H1 (cell line): ENCODE results near the gene YIF1B. TPM values are rescaled to one million over a fixed set of nuclear protein-coding genes. Genes with fewer than 3 reads are reported as not detected.

Experiments used
- CTCF ChIA-PET: fragments of 300-600 bp; sonication (Branson Sonifier 250); formaldehyde crosslinking; loops from one replicate; lab custom pipeline; 2021; ENCODE audit not compliant: partially characterized antibody; lab: Charles Lee
- POLR2A ChIA-PET: fragments of 300-600 bp; sonication (Branson Sonifier 250); formaldehyde crosslinking; loops from one replicate; lab custom pipeline; 2021; ENCODE audit warnings: inconsistent platforms; ENCODE audit not compliant: partially characterized antibody; lab: Charles Lee
- DNase-seq, 2 experiments: peaks; one replicate each; pipeline versions ENCODE4 v3.0.0 to v3.0.0-alpha.2; 2010 to 2022; ENCODE audit warnings: low spot score in 2 of 2, low read depth in 1 of 2, mixed read lengths in 1 of 2
- FAIRE-seq: peaks from 2 replicates; lab custom pipeline; 2011; peaks lifted over from hg19 to GRCh38; lab: Jason Lieb, UNC
- H2AFZ ChIP-seq: 2 replicates; pipeline ENCODE4 v1.8.1; 2012; ENCODE audit warnings: low read length, inconsistent platforms
- H2AK5ac ChIP-seq: 2 replicates; pipeline ENCODE4 v1.6.1; 2013; ENCODE audit warnings: low read depth, low read length
- H2BK120ac ChIP-seq: replicated peaks from 2 replicates; pipeline ENCODE3; 2013; ENCODE audit warnings: low read depth, low read length, inconsistent platforms
- H2BK12ac ChIP-seq: 2 replicates; pipeline ENCODE4 v1.6.1; 2013; ENCODE audit warnings: low read depth, low read length
- H2BK15ac ChIP-seq: 2 replicates; pipeline ENCODE4 v1.6.1; 2013; ENCODE audit warnings: low read length
- H2BK20ac ChIP-seq: 2 replicates; pipeline ENCODE4 v1.6.1; 2013; ENCODE audit warnings: low read length
- H2BK5ac ChIP-seq: 2 replicates; pipeline ENCODE4 v1.6.1; 2013; ENCODE audit warnings: low read depth, low read length
- H3K14ac ChIP-seq: 2 replicates; pipeline ENCODE4 v1.6.1; 2013; ENCODE audit warnings: inconsistent platforms; ENCODE audit not compliant: insufficient read length
- H3K18ac ChIP-seq: 2 replicates; pipeline ENCODE4 v1.6.1; 2013; ENCODE audit warnings: low read length; ENCODE audit errors: extremely low read depth
- H3K23ac ChIP-seq: 2 replicates; pipeline ENCODE4 v1.6.1; 2013; ENCODE audit warnings: inconsistent platforms; ENCODE audit not compliant: insufficient read length
- H3K23me2 ChIP-seq: 2 replicates; pipeline ENCODE4 v1.6.1; 2013; ENCODE audit warnings: low read depth, low read length
- H3K27ac ChIP-seq: 2 replicates; pipeline ENCODE4 v1.6.1; 2011; ENCODE audit warnings: low read depth, low read length, inconsistent platforms
- H3K27me3 ChIP-seq, 4 experiments: replicated peaks in 1 of 4; 1 replicate in 1 of 4; 2 replicates in 3 of 4; pipeline versions ENCODE4 v1.6.1 to v1.8.1; 2011 to 2013; ENCODE audit warnings: low read length in 3 of 4, mild to moderate bottlenecking in 3 of 4, inconsistent platforms in 2 of 4, mixed read lengths in 2 of 4, moderate library complexity in 1 of 4; ENCODE audit not compliant: control insufficient read depth in 3 of 4, insufficient read depth in 3 of 4; ENCODE audit errors: extremely low read depth in 1 of 4
- H3K36me3 ChIP-seq, 4 experiments: 2 replicates each; pipeline versions ENCODE4 v1.6.1 to v1.8.1; 2011 to 2013; ENCODE audit warnings: mild to moderate bottlenecking in 4 of 4, low read length in 3 of 4, moderate library complexity in 2 of 4, control low read depth in 1 of 4, inconsistent platforms in 1 of 4; ENCODE audit not compliant: insufficient read depth in 4 of 4, control insufficient read depth in 2 of 4
- H3K4ac ChIP-seq: replicated peaks from 2 replicates; pipeline ENCODE3; 2013; ENCODE audit warnings: low read length, low read depth, mixed read lengths, inconsistent platforms; ENCODE audit not compliant: insufficient read length
- H3K4me1 ChIP-seq, 4 experiments: replicated peaks in 1 of 4; 1 replicate in 1 of 4; 2 replicates in 3 of 4; pipeline versions ENCODE4 v1.6.1 to v1.8.1; 2011 to 2013; ENCODE audit warnings: low read length in 3 of 4, inconsistent platforms in 2 of 4, mixed read lengths in 1 of 4; ENCODE audit not compliant: insufficient read depth in 4 of 4, control insufficient read depth in 3 of 4
- H3K4me2 ChIP-seq, 2 experiments: 2 replicates each; pipeline versions ENCODE4 v1.6.1 to v1.8.1; 2011 to 2013; ENCODE audit warnings: low read depth in 2 of 2, low read length in 2 of 2, control low read depth in 1 of 2, inconsistent platforms in 1 of 2, mild to moderate bottlenecking in 1 of 2; ENCODE audit not compliant: insufficient read depth in 1 of 2
- H3K4me3 ChIP-seq, 4 experiments: fragments of 200-600, 300-600 bp in 1 of 4; sonication (generic), shearing (Covaris generic), sonication (Bioruptor Twin) in 1 of 4; 2 replicates each; pipeline versions ENCODE4 v1.5.1 to v1.8.1; 2011 to 2016; ENCODE audit warnings: low read length in 4 of 4, low read depth in 3 of 4, control low read depth in 2 of 4, inconsistent platforms in 2 of 4, mild to moderate bottlenecking in 2 of 4, mixed read lengths in 1 of 4, moderate library complexity in 1 of 4; ENCODE audit not compliant: insufficient read depth in 2 of 4; ENCODE audit errors: extremely low read depth in 1 of 4
- H3K56ac ChIP-seq: replicated peaks from 2 replicates; pipeline ENCODE3; 2013; ENCODE audit warnings: low read depth, mild to moderate bottlenecking, mixed read lengths, low read length, inconsistent platforms; ENCODE audit not compliant: insufficient read length
- H3K79me1 ChIP-seq: 2 replicates; pipeline ENCODE4 v1.6.1; 2013; ENCODE audit warnings: low read depth, low read length, control low read depth
- H3K79me2 ChIP-seq, 2 experiments: 2 replicates each; pipeline versions ENCODE4 v1.6.1 to v1.8.1; 2012 to 2013; ENCODE audit warnings: low read length in 2 of 2, mild to moderate bottlenecking in 2 of 2, inconsistent platforms in 1 of 2; ENCODE audit not compliant: insufficient read depth in 2 of 2, control insufficient read depth in 1 of 2
- H3K9ac ChIP-seq, 4 experiments: replicated peaks in 1 of 4; 1 replicate in 1 of 4; 2 replicates in 3 of 4; pipeline versions ENCODE4 v1.6.1 to v1.8.1; 2011 to 2013; ENCODE audit warnings: low read depth in 3 of 4, low read length in 3 of 4, control low read depth in 2 of 4, mild to moderate bottlenecking in 2 of 4, moderate library complexity in 2 of 4, inconsistent platforms in 1 of 4; ENCODE audit errors: extremely low read depth in 1 of 4
- H3K9me3 ChIP-seq, 2 experiments: 2 replicates each; pipeline versions ENCODE4 v1.6.1 to v1.8.1; 2012 to 2013; ENCODE audit warnings: mild to moderate bottlenecking in 2 of 2, moderate library complexity in 2 of 2, control low read depth in 1 of 2, inconsistent platforms in 1 of 2, low read depth in 1 of 2, low read length in 1 of 2, mixed read lengths in 1 of 2; ENCODE audit not compliant: insufficient read depth in 2 of 2
- H4K20me1 ChIP-seq, 2 experiments: replicated peaks in 1 of 2; 2 replicates each; pipeline versions ENCODE3 to v1.8.1; 2011 to 2013; ENCODE audit warnings: inconsistent platforms in 2 of 2, low read length in 2 of 2, mild to moderate bottlenecking in 1 of 2; ENCODE audit not compliant: insufficient read depth in 2 of 2, control insufficient read depth in 1 of 2
- H4K5ac ChIP-seq: 2 replicates; pipeline ENCODE4 v1.6.1; 2013; ENCODE audit warnings: low read length, low read depth, mixed read lengths, inconsistent platforms; ENCODE audit not compliant: insufficient read length
- H4K8ac ChIP-seq: 2 replicates; pipeline ENCODE4 v1.8.0; 2013; ENCODE audit warnings: mild to moderate bottlenecking, moderate library complexity, low read length, inconsistent platforms; ENCODE audit not compliant: insufficient read depth; ENCODE audit errors: extremely low read depth
- H4K91ac ChIP-seq: replicated peaks from 2 replicates; pipeline ENCODE3; 2013; ENCODE audit warnings: low read length, mixed read lengths, inconsistent platforms; ENCODE audit not compliant: insufficient read length
- ATF2 ChIP-seq: IDR thresholded peaks from 2 replicates; pipeline ENCODE4 v1.6.1; 2012; ENCODE audit warnings: low read length, inconsistent platforms
- CTBP2 ChIP-seq: IDR thresholded peaks from 2 replicates; pipeline ENCODE4 v1.7.0; 2011; ENCODE audit warnings: borderline replicate concordance, mild to moderate bottlenecking, moderate library complexity, mixed read lengths, low read length; ENCODE audit not compliant: insufficient read depth, insufficient read length
- KDM1A ChIP-seq: fragments of 200-600, 300-600 bp; sonication (generic); IDR thresholded peaks from 2 replicates; pipeline ENCODE4 v1.7.1; 2016; ENCODE audit warnings: mild to moderate bottlenecking, low read length, borderline replicate concordance
- WGBS, 2 experiments: shearing (Covaris generic) in 1 of 2; methylation state at CpG; one replicate each; pipeline versions ENCODE4 v1.1.6 to v1.1.7; 2013 to 2015; ENCODE audit warnings: low lambda C conversion rate in 2 of 2, mixed read lengths in 2 of 2, inconsistent platforms in 1 of 2, low coverage in 1 of 2, missing lambda C conversion rate in 1 of 2; ENCODE audit not compliant: insufficient replicate concordance in 2 of 2, insufficient coverage in 1 of 2, insufficient read length in 1 of 2; ENCODE audit errors: extremely low coverage in 1 of 2, missing lambda C conversion rate in 1 of 2; 5-methylcytosine and 5-hydroxymethylcytosine counted together
- polyA plus RNA-seq, 7 experiments: library from polyadenylated mRNA; depleted of rRNA in 3 of 7; stranded (reverse) in 5 of 7; unstranded in 2 of 7; fragments of >200 nt in 5 of 7; fragments of 200-250 nt in 2 of 7; gene quantifications; 1 replicate in 5 of 7; 2 replicates in 1 of 7; 4 replicates in 1 of 7; pipeline versions ENCODE4 v1.2.1 to v1.2.3, GENCODE V29; 2011 to 2013; ENCODE audit warnings: missing spikeins in 2 of 7, mixed read lengths in 2 of 7
- total RNA-seq: library from RNA; stranded (reverse); fragmentation: NEBNext Ultra II Directional; extraction: Animal tissue kit (Norgen Biotek cat#: 25700); gene quantifications from 2 replicates; pipeline ENCODE4 v1.2.1, GENCODE V29; 2021

Gene YIF1B
- total and polyA plus RNA-seq, 2 of the 8 experiments (the other 6 are each of a cell fraction or from before 2014, with no cell fraction given) = 89.6 to 305 TPM

GRCh38 chr19:38262585-38263268 is 53.0 kb downstream of the YIF1B start:
- peaks cover 2 to 10% of the 10 kb centered on the region in 2 experiments for H4K20me1 ChIP-seq
- H2BK20ac ChIP-seq = no peak overlapping the region
- FAIRE-seq = no peak
- TF ChIP-seq KDM1A (no peak), ATF2 (no peak), CTBP2 (no peak)
- TF ChIP-seq, all 59 proteins: peak for 0
- Histone ChIP-seq H3K56ac (no peak overlapping the region), H2BK15ac (no peak overlapping the region), H4K91ac (no peak overlapping the region), H3K9ac (no peak overlapping the region), H4K8ac (no peak overlapping the region), H3K4me2 (peak overlapping the region in 1 of 2 experiments; percentile 100; a peak in 1 of 4 replicates), H2BK12ac (peak overlapping the region; percentile 41; the same call in 1 of the 2 replicates), H3K14ac (no peak overlapping the region), H3K4me1 (peaks cover 12 to 29% (median 15%) of the 10 kb centered on the region in 4 experiments), H3K79me1 (peaks cover 14% of the 10 kb centered on the region), H3K4me3 (no peak overlapping the region), H3K23ac (no peak overlapping the region), H4K5ac (no peak overlapping the region), H3K18ac (no peak overlapping the region), H2AFZ (no peak overlapping the region), H3K4ac (no peak overlapping the region), H3K36me3 (0 out of 8 replicates have a peak, but pooled peaks cover 0 to 3% (median 0%) of the 10 kb centered on the region in 4 experiments), H2BK120ac (no peak overlapping the region), H2AK5ac (no peak overlapping the region), H3K27ac (no peak overlapping the region), H3K27me3 (no peaks in the 10 kb centered on the region), H3K9me3 (no peaks in the 10 kb centered on the region), H3K23me2 (peaks cover 7% of the 10 kb centered on the region), H2BK5ac (no peak overlapping the region), H3K79me2 (peaks cover 21 to 28% of the 10 kb centered on the region in 2 experiments)
- no peak for DNase-seq
- 92% methylated on average over 7 of the region's 7 CpGs; no CpG with 5 or more reads in 1 of the 2 experiments for WGBS, 2 experiments
- CTCF ChIA-PET = no interaction called here
- POLR2A ChIA-PET = interaction anchor here (0.7 kb wide), 1 partner anchor 80 kb away, joined by 3 read pairs; no protein-coding TSS in a partner anchor
